SIG-M5 (cell line): ENCODE measurements around the gene KIF5C.
"Not testable (repeated sequence)": the region's sequence is repeated elsewhere in the genome, so short reads cannot be mapped to it uniquely, and the experiment has no call there.

Experiments
- DNase-seq: peaks from one replicate; lab custom pipeline; 2025; lab: John Stamatoyannopoulos, UW

The KIF5C gene

DNA sequence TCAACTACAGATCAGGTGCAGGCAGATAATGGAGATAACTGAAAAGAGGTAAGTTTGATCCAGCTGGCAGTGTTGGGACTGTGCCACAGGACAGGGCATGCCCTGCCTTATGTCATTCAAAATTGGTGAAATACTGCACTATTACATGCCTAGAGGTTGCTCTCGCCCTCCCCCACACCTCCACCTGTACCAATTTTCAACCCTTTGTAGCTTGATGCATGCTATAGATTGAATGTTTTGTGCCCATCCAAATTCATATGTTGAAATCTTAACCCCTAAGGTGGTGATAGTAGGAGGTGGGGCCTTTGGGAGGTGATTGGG is 91.4 kb downstream of the KIF5C start:
- no peak for DNase-seq

DNA sequence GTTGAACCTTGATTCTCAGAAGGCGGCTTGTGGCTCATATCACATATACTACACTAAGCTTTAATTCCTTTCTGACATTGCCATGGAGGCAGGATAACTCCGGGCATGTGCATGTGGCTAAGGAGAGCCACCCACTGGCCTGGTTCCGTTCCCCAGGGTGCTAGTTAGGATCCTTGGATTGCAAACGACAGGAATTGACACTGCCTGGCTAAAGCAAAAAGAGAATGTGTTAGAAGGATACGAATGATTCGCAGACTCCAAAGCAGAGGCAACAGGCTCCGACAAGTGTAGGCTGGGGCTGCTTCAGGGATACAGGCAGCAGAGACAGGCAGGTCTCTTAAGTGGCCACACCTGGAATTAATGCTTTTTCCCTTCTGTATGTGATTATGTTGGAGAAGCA is 92.0 kb downstream of the KIF5C start:
- DNase-seq, result no peak

DNA sequence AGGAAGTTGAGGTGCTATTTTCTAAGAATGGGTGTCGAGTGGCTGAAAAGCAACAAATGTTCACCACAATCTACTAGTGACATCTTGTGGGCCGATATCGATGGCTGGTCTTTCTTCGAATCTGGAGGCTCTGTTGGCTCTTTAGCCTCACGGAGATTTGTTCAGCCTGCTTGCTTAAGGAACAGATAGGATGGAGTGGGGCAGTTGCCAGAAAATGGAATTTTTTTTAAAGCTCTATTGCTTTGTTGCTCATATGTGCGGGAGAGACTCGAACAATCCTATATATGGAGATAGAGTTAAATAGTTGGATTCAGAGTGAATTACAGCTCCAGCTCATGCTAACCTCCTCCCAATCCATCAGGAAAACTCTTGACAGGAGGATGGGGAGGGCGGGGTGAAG is 92.6 kb downstream of the KIF5C start:
- no peak for DNase-seq

DNA sequence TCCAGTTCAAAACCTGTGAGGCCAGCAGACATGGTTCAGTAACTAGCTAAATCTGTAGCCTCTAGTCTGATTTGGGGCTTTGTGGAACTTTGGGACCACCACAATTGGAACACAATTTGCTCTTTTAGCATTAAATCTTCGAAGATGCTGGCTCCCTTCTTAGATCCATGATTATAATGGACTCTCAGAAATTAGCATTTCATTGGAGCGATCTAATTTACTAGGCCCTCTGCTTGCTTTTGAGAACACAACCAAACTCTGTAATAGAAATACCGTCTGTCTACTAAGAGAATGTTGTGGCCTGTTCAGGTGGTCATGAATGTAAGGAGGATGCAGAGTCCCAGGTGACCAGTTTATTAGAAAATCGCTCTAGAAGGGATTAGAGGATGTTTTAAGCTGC is 93.3 kb downstream of the KIF5C start:
- no peak for DNase-seq

DNA sequence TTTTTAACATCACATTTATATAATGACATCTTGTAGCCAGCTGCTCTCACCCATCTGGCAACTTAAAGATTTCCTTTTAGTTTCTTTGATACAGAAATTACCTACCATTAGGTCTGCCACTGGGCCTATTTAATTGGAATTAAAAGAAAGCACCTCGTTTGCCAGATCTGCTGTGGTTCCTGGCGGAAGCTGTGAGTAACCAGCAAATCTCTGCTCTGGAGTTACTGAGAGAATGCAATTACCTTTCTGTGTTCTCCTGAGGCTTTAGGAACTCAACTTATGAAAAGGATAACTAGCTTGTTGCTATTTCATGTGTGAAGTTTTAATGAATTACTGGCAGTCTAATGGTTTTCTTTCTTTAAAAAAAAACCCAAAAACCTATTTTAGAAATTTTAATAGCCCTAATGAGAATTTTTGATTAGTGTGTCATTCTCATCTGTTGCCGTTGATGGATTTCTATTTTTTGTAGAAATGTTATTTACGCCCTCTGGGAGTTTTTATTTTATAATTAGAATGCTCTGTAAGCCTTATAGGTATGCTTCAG is 93.8 kb downstream of the KIF5C start:
- no peak for DNase-seq

DNA sequence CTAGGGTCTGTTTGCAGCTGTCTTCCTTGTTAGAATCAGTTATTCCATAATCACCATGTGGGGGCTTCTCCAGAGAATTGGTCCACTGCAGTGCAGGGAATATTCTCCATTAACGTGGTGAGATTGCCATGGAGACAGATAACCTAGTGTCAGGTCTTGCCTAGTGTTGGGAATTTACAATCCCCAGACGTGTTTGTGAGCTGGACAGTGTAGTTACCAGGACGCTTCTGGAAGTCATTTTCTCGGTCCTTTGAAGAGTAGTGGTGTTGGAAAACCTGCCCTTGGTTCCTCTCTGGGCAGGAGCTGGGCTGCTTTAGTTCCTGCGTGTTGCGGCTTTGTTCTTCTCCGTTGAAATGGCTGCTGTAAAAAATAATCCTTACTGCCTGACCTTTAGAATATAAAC is 94.6 kb downstream of the KIF5C start:
- DNase-seq, result no peak

DNA sequence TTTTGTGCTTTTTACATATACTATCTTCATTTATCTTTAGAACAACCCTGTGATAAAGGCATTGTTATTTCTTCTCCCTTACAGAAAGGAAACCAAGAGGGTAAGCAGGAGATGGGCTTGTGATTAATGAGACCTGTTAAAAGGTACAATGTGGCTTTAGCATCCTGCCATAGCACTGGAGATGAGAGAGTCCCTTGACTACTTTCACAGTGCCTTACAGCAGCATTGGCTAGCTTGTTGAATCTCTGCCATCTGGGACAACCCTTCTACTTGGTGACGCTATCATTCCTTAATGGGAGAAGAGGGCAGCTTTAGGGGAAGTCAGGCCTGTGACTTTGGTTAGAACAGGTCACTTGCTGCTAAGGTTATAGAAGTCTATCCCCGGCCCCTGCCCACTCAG is 95.4 kb downstream of the KIF5C start:
- DNase-seq, result no peak

DNA sequence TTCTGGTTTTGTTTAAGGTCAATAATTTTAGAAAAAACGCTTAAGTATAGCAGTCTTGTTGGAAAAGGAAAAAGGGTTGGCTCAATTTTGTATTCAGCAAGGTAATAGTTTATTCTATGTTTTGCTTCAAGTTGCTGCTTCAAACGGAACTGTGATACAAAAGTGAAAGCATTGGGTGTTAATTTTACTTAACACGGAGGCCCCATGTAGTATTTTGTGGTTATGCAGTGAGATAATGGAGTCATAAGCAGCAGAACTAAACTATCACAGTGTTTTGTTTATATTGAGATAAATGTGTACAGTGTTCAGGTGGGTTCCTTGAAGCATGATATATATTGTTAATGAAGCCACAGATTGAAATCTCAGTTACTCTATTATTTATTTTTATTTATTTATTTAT is 96.5 kb downstream of the KIF5C start:
- no peak for DNase-seq

DNA sequence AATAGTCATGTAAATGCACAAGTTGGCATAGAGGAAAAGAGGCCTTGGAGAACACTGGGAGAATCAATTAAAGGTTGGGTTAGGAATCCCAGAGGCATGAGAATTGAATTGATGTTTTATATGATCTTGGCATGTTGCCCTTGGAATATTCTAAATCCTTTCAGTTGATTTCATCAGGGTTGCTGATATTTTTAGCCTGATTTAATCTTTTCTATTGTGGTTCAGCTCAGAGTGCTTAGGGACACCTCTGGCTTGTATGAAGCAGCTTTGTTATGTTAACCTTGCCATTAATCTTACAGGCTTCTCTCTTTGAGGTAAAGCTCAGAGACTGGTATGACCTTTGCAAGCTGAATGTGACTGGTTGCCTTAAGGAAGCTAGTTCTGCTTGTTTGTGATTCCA is 99.1 kb downstream of the KIF5C start:
- DNase-seq, result no peak

DNA sequence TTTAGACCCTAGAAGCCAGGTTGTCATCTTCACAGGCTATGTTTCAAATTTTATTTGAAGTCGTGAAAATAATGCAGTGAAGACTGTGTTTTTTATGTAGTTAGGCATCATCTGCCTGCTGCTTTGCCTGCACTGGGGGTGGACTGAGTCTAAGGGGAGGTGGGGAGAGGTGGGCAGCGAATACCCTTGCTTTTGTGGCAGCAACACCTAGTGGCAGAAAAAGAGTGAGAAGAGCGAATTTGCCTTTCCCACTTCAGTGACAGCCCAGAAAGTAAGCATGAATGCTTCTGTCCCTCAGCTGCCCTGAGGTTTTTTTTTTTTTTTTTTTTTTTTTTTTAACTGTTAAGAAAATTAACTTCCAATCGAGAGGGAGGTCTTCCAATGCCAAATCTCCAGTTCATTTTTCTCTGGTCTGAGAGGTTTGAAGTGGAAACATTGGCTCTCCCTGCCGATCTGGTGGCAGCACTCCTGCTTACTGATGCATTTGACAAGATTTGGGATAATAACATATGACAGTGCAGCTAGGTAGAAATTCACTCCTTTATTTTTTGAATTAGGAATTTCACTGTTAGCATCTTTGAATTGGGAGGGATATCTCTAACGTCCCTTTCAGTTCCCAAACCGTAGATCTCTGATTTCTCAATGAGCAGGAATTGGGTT is 103.1 kb downstream of the KIF5C start:
- no peak for DNase-seq

DNA sequence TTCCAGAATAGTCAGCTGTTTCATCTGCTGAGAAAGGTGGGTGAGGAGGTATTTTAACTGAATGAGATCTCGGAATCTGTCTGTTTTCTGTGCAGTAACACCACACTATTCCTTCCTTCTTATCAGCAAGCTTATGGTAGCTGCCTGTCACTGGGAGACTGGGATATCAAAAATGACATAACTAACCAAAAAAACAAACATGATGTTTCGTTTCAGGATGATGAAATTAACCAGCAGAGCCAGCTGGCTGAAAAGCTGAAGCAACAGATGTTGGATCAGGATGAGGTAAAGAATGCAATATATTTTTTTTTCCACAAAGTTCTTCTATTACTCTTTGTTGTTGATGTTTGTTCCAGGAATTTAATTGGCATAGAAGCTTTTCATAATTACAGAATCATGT is 103.7 kb downstream of the KIF5C start:
- no peak for DNase-seq

DNA sequence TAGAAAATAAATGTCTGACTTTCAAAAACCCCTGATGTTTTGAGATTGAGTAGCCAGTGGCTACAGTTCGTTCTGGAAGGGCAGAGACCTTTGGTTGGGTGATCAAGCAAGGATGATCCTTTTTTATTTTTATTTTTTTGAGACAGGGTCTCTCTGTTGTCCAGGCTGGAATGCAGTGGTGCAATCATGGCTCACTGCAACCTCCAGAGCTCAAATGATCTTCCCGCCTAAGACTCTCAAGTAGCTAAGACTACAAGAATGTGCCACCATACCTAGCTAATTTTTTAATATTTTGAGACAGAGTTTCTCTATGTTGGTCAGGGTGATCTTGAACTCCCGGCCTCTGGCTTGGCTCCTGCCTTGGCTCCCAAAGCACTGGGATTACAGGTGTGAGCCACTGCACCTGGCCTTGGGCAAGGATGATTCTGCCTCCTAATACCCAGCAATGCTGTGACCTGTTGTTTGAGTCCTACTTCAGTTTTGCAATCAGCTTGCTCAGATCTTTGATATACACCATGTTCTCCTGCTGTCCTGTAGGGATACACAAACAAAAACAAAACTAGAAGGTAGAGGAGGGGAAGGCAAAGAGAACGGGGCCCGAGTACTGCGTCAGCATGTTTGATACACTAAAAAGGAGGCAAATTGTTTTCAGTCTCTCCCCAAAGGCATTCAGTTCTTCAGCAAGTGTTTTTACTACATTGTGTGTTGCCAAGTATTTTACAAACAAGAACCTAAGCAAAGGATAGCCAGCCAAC is 104.3 kb downstream of the KIF5C start:
- DNase-seq, result no peak

DNA sequence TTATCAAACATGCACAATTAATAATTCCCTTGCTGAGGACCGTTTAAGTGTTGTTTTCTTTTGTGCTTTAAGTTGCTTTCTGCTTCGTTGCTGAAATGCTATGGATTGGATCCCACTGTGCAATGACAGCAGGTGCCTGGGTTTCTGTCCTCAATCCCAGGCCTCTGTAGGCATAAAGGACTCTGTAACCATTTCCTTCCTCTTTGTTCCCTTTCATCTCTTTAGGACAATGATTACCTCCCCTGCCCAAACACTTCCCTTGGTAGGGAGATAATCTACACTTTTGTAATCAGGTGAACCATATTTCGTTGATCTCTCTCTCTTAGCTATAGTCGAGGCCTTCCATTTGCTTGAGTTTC is 104.9 kb downstream of the KIF5C start:
- DNase-seq, result no peak

DNA sequence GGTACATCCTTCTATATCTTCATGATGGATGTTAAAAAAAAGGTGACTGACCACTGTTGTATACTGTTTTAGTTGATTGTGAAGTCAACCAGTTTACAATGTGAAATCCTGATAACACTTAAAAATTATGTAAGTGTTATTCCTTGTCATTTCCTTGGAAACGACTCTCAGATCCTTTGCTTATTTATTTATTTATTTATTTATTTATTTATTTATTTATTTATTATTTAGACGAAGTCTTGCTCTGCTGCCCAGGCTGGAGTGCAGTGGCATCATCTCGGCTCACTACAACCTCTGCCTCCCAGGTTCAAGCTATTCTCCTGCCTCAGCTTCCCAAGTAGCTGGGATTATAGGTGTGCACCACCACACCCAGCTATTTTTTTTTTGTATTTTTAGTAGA is 105.5 kb downstream of the KIF5C start:
- not testable (repeated sequence) for DNase-seq

DNA sequence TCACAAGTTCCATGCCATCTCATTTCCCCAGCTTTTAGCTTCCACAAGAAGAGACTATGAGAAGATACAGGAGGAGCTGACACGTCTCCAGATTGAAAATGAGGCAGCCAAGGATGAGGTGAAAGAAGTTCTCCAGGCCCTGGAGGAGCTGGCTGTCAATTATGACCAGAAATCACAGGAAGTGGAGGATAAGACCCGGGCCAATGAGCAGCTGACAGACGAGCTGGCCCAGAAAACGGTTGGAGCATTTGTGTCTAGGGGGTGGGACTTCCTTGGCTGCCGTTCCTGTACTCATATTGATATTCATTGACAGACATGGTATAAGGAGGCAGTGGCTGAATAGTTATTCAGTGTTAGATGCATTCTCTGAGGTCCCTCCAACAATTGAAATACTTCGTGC is 106.3 kb downstream of the KIF5C start:
- no peak for DNase-seq

DNA sequence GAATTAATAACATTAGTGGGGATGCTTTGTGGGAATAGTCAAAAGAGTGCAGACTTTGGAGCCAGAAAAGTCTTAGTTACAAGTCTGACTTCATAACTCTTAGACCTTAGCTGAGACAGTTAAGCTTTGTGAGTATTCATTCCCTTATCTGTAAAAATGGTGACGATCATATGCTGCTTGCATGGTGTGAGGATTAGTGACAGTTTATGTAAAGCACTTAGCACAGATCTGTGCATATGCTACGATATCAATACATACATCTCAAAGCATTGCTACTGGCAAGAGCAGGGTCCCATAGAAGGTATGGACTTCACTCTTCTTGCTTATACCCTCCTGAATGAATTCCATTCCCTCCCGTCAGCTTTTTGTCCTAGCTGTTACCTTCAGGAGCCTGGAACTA is 106.8 kb downstream of the KIF5C start:
- DNase-seq, result no peak

DNA sequence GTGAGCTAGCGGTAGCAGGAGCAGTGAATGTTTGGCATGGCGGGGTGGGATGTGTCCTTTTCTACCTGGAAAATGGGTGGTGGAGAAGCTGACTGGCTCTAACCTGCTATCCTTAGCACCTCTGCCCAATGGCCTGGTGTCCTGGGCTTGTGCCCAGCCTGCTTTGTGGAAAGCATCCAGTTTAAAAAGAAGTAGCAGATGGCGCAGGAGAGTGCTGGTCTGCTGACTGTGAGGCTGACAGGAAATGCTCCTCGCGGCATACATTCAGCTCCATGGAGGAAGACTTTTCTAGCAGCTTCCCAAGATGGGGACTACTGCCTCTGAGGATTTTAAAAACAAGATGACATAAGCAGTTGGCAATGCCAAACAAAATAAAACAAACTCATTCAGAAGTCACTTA is 107.3 kb downstream of the KIF5C start:
- DNase-seq, result no peak

DNA sequence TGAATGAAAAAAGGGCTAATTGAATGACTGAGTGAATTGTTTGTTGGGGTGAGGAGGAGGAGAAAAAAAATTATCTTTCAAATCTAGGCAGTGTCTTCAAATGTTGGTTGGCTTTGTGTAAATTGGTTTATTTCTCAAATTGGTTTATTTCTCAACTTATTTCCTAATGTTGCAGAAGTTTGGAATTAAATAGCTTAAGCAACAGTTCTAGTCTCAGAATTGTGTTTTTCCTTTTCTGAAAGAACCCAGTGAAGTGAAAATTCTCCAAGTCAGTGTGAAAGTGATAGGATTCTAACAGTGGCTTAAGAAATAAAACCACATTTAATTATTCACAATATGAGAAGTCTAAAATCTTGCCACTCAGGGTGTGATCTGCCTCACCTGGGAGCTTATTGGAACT is 108.9 kb downstream of the KIF5C start:
- no peak for DNase-seq

DNA sequence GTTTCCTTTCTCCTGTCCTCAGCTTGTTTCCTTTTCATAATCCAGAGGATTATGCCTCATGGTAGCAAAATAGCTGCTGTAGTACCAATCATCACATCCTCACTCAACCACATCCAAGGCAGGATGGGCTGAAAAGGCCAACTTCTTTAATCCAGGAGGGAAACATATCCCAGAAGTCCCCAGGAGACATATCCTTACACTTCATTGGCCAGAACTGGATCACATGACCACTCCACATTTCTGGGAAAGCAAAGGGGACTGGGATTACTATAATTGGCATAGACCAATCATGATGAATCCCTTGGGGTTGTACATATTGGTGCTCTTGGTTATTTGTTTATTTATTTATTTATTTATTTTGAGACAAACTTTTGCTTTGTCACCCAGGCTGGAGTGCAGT is 109.4 kb downstream of the KIF5C start:
- no peak for DNase-seq

DNA sequence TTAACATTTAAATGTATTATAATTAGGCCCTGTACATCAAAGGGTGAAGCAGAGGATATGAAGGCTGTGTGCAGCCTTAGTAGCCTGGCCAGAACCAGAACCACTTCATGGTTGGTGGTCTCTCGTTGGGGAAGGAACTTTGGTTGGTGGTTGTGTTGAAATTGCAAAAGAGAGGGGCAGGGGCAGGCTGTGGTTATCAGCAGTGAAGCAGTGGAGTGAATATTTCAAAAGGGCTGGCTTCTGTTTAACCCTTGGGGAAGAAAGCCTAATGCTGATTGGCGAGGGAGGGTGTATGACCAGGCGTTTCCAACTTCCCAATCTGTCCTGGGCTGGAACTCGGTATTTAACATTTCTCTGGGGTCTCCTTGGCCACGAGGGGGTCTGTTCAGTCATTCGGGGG is 112.3 kb downstream of the KIF5C start:
- DNase-seq, result no peak

DNA sequence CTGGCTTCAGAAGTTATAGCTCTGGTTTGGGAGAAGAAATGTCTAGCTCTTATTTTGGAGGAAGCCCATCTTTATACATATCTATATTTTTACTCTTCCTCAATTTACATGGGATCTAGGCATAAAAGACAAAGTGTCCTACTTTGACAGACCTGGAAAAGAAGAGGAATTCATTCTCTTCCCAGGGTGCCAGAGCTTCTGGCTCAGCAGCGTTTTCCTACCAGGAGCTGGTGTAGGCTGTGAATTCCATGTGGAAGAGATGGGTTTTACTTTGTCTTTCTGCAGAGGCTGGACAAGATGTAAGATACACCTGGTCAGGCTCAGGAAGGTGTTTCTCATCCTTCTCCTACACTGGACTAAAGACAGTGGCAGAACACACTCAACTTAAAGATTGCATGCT is 113.3 kb downstream of the KIF5C start:
- DNase-seq, result no peak

DNA sequence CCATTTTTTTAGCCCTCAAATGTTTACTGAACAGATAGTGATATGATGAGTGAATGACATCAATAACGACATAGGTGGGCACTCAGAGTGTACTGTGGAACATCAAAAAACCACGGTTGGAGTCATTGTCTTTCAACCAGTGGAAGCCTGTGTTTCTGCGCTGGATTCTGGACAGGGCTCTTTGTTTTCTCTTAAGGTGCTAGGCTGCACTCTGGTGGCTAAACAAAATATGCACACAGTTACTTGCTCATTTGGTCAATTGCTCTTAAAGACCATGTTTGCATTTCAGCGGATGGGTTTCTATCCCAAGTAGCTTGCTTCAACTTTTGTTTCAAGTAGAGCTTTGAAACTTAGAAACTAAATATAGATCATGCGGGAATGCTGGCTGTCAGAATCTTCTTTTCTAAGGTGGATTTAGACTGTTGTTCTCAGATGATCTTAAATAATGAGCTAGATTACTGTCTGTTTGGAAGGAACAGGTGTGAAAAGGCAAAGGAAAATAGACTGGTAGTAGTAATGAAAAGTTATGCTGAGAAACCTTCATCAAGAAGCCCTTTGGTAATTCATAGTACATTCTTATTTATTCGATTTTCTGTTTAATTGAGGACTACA is 115.0 kb downstream of the KIF5C start:
- peak; percentile 3 for DNase-seq

DNA sequence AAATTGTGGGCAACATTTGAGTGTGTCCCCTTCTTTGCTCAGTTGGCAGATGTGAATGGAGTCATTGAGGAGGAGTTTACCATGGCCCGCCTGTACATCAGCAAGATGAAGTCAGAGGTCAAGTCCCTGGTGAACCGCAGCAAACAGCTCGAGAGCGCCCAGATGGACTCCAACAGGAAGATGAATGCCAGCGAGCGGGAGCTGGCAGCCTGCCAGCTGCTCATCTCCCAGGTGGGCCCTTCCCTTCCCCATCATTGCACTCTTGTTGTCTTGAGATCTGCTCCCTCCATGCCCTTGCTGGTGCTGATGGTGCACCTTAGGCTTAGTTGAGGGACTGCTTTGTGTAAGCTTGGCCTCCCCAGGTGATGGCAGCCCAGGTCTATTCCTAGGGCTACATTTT is 115.9 kb downstream of the KIF5C start:
- DNase-seq, result no peak

DNA sequence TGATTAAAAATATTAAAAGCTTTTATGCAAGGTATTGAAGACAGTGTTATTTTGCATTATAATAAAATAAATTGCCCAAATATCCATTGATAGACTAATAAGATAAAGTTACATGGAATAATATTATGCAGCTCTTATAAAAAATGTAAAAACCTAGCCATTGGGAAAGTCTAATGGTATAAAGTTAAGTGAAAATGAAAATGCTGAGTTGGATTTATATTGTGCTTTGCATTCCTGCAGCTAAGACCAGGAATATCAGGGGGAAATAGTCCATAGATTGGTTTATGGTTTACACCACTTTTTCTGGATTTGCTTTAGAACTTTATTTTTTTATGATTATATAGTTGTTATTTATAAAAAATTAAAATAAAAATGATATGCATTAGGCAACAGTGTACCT is 117.4 kb downstream of the KIF5C start:
- no peak for DNase-seq
